Activated CD8-positive, alpha-beta T cell treated with anti-CD3 and anti-CD28 coated beads for 36 hours (primary cell): ENCODE measurements around the gene RPS6KB1. TPM values are rescaled to one million over a fixed set of nuclear protein-coding genes. Genes with fewer than 3 reads are reported as not detected.
A peak's percentile ranks its signal among the peaks of the same experiment; 100 is the strongest.
"Not testable (repeated sequence)": the region's sequence is repeated elsewhere in the genome, so short reads cannot be mapped to it uniquely, and the experiment has no call there.

ENCODE experiments used
- ATAC-seq: fragments of 200-7000 bp; cut with Tn5 transposase; one replicate; pipeline ENCODE4 v1.10.0; 2021; ENCODE audit warnings: mild to moderate bottlenecking, moderate library complexity
- CTCF ChIA-PET: fragments of 350-600 bp; sonication (Branson Sonifier 250); formaldehyde crosslinking; loops from one replicate; lab custom pipeline; 2021; ENCODE audit warnings: antibody characterized with exemption; lab: Charles Lee
- POLR2A ChIA-PET: fragments of 350-600 bp; sonication (Branson Sonifier 250); formaldehyde crosslinking; loops from one replicate; lab custom pipeline; 2021; ENCODE audit warnings: antibody characterized with exemption; lab: Charles Lee
- DNase-seq: peaks from one replicate; pipeline ENCODE4 v3.0.0-alpha.2; 2020
- H3K27ac Mint-ChIP-seq: one replicate; pipeline ENCODE4 v1.8.0; 2021; ENCODE audit warnings: mild to moderate bottlenecking, mixed read lengths
- H3K27me3 Mint-ChIP-seq: one replicate; pipeline ENCODE4 v1.8.0; 2021; ENCODE audit warnings: mixed read lengths
- H3K36me3 Mint-ChIP-seq: one replicate; pipeline ENCODE4 v1.8.0; 2021; ENCODE audit warnings: low read depth, mixed read lengths
- H3K4me1 Mint-ChIP-seq: one replicate; pipeline ENCODE4 v1.8.0; 2021; ENCODE audit warnings: low read depth, mixed read lengths
- H3K4me3 Mint-ChIP-seq: one replicate; pipeline ENCODE4 v1.8.0; 2021; ENCODE audit warnings: mild to moderate bottlenecking, moderate library complexity, mixed read lengths
- H3K9me3 Mint-ChIP-seq: one replicate; pipeline ENCODE4 v1.8.0; 2021; ENCODE audit warnings: mixed read lengths
- CTCF ChIP-seq: fragments of 200-600 bp; IDR thresholded peaks from one replicate; pipeline ENCODE4 v1.8.0; 2022; ENCODE audit warnings: antibody characterized with exemption, mild to moderate bottlenecking
- intact Hi-C: fragments of 100-400 bp; cut with micrococcal nuclease; formaldehyde crosslinking; loops from one replicate; pipeline ENCODE4 v1.10.0; 2022
- total RNA-seq, 2 experiments: library from RNA; stranded (reverse); gene quantifications; one replicate each; pipeline ENCODE4 v1.2.3, GENCODE V29; 2021

The RPS6KB1 gene
- total RNA-seq, 2 experiments from 2014 or later, result 39.9 to 44.2 TPM

DNA sequence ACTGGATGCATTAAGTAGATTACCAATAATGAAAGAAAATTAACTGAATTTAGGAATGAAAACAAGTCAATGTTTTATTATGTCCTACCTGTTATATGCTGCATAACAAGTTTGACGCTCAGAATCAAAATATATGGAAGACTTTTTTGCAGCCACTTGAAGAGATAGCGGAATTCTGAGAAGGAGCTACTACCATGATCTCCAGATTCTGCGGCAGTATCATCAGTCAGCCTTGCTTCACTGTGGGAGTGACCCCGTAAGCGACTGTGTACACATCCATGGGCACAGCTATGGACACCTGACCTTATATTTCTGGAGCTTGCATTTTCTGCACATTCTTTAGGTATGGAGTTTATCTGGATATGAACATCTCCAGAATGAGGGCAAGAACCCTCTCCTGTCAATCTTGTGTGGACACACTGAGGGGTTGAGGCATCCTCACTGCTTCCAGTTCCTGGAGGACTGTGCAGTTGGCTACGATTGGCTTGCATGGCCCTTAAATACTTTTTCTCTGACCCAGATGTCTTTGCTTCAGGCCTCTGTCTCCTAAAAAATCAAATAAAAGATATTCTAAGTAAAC, 69.9 kb downstream of the RPS6KB1 start:
- ATAC-seq, result no peak
- H3K27me3 Mint-ChIP-seq, result no peaks in the 10 kb centered on the region
- no peaks in the 10 kb centered on the region for H3K9me3 Mint-ChIP-seq
- POLR2A ChIA-PET, result interaction anchor here (0.7 to 1.0 kb wide), 2 partner anchors 116 to 137 kb away, joined by 3 read pairs; no protein-coding TSS in a partner anchor
- peak overlapping the region; percentile 34 for H3K27ac Mint-ChIP-seq
- peak overlapping the region; percentile 79 for H3K4me3 Mint-ChIP-seq
- peaks cover 26% of the 10 kb centered on the region for H3K4me1 Mint-ChIP-seq
- DNase-seq, result no peak
- H3K36me3 Mint-ChIP-seq, result peaks cover 12% of the 10 kb centered on the region
- intact Hi-C loops, result no loop called here
- CTCF ChIA-PET, result interaction anchor here (1.2 to 1.4 kb wide), 3 partner anchors 19 to 215 kb away, joined by 3 to 4 read pairs (median 3); no protein-coding TSS in a partner anchor
- no peak for TF ChIP-seq CTCF

DNA sequence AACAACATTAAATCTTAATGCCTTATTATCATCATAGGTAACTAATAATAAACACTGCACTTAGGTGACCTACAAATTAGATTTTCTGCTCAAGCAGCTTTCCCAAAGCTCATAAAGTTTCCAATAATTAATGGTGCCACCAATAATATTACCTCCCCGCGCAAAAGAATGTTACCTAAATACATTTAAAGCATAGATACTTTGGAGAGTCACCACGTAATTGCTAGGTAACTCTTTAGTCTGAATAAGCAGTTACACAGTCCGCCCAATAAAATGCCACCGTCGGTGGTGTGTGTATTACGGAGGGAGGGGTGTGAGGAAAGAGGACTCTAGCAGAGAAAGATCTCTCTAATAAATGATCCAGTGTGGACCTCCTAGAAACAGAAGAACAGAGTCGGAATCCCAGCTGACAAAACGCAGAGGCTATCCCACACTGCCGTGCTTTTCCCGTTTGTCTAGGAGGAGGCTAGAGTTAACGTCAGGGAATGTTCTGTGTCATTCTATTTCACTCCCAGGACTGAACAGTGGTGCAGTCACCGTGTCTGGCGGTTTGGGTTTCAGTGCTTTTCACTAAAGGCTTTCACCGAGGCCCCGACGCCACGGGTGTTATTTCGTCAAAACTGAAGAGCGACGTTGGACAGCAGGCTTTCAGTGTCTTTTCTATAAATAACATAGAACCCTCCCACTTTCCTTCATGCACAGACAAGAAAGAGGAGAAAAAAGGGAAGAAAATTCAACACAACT, 71.0 kb downstream of the RPS6KB1 start:
- H3K27ac Mint-ChIP-seq, result peak overlapping the region; percentile 93
- intact Hi-C loops, result no loop called here
- peak; percentile 68 for DNase-seq
- TF ChIP-seq CTCF, result no peak
- no peaks in the 10 kb centered on the region for H3K9me3 Mint-ChIP-seq
- POLR2A ChIA-PET, result interaction anchor here (0.6 to 1.3 kb wide), 7 partner anchors 14 to 255 kb away, joined by 3 to 6 read pairs (median 3); no protein-coding TSS in a partner anchor
- peaks cover 9% of the 10 kb centered on the region for H3K36me3 Mint-ChIP-seq
- CTCF ChIA-PET, result interaction anchor here (1.0 to 1.5 kb wide), 7 partner anchors 17 to 210 kb away, joined by 3 to 9 read pairs (median 4); no protein-coding TSS in a partner anchor
- H3K27me3 Mint-ChIP-seq, result no peaks in the 10 kb centered on the region
- peak; percentile 66 for ATAC-seq
- peaks cover 22% of the 10 kb centered on the region for H3K4me1 Mint-ChIP-seq
- H3K4me3 Mint-ChIP-seq, result peak overlapping the region; percentile 79

DNA sequence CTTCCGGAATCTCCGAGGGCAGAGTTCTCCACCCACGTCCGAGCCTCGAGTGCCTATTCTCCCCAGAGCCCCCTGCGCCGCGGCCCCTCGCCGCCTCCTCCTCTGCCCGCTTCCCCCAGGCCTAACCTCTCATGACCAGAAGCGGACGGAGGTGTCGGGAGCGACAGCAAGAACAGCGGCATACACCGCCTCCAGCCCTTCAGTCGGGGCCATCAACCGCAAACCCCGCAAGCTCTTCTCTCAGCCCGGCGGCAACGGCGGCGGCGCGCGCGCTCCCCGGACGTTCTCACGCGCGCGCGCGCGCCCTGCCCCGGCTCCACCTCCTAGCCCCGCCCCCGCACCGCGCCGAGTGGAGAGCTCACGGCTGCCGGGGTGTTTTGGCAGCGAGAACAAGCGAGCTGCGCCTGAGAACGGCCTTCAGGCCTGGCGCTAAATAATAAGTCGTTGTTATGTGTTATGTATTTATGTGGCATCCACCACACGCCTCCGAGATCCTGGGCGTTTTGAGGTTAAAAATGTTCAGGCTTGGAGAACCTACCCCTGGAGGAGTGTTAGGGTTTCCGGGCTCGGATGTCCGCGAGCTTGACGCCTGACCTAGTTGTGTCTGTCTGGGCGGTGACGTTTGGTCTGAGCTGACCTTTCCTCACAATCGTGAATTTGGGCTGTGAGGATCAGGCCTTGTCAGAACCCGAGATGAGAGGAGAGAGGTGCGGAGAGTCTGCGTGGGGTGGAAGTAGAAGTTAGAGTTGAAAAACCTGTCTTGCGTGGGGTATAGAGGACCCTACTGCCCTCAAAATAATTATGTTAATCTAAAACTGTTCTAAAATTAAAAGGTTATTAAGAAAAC, 71.8 kb downstream of the RPS6KB1 start, which contains the start of gene RNFT1:
TSS of gene RNFT1 (minus strand) at position 259 of the 847 bp plus-strand sequence. CDS start at position 182, 77 bp downstream.
- POLR2A ChIA-PET, result interaction anchor here (0.6 to 1.5 kb wide), 7 partner anchors 10 to 513 kb away, joined by 3 to 6 read pairs (median 4); no protein-coding TSS in a partner anchor
- H3K4me3 Mint-ChIP-seq, result peak within 1 kb of the TSS; percentile 79
- no peaks in the 10 kb centered on the region for H3K27me3 Mint-ChIP-seq
- peak; percentile 96 for DNase-seq
- intact Hi-C loops, result no loop called here
- ATAC-seq, result peak; percentile 88
- CTCF ChIA-PET, result interaction anchor here (0.5 to 1.5 kb wide), 7 partner anchors 17 to 219 kb away, joined by 3 to 9 read pairs (median 4); no protein-coding TSS in a partner anchor
- H3K36me3 Mint-ChIP-seq, result peaks cover 5% of the 10 kb centered on the region
- no peak for TF ChIP-seq CTCF
- peak within 1 kb of the TSS; percentile 93 for H3K27ac Mint-ChIP-seq
- H3K9me3 Mint-ChIP-seq, result no peaks in the 10 kb centered on the region
- peaks cover 19% of the 10 kb centered on the region for H3K4me1 Mint-ChIP-seq

DNA sequence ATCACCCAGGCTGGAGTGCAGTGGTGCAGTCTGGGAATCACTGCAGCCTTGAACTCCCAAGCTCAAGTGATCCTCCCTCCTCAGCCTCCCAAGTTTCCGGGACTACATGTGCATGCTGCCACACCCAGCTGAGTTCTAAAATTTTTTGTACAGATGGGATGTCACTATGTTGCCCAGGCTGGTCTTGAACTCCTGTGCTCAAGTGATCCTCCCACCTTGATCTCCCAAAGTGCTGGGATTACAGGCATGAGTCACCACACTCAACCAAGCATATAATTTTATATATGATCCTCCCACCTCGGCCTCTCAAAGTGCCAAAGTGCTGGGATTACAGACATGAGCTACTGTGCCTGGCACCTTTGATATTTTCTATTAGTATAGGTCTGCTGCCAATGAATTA, 78.8 kb downstream of the RPS6KB1 start:
- DNase-seq, H3K4me1 Mint-ChIP-seq, H3K27ac Mint-ChIP-seq, H3K27me3 Mint-ChIP-seq, intact Hi-C loops, H3K4me3 Mint-ChIP-seq, H3K36me3 Mint-ChIP-seq, POLR2A ChIA-PET, ATAC-seq, H3K9me3 Mint-ChIP-seq: not testable (repeated sequence)
- CTCF ChIA-PET, result interaction anchor here (1.2 kb wide), 1 partner anchor 65 kb away, joined by 3 read pairs; no protein-coding TSS in a partner anchor

DNA sequence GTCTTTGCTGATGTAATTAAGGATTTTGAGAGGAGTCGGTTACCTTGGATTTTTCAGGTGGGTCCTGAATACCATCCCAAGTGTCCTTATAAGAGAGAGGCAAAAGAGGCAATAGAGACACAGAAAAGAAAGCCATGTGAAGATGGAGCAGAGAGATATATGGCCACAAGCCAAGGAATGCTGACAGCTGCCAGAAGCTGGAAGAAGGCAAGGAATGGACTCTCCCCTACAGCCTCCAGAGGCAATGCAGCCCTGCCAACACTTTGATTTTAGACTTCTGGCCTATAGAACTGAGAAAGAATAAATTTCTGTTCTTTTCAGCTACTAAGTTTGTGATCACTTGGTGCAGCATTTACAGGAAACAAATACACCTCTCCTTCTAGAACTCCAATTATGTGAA, 79.9 kb downstream of the RPS6KB1 start:
- no peak overlapping the region for H3K27ac Mint-ChIP-seq
- H3K9me3 Mint-ChIP-seq, result no peaks in the 10 kb centered on the region
- no peak for ATAC-seq
- H3K4me3 Mint-ChIP-seq, result no peak overlapping the region
- no peaks in the 10 kb centered on the region for H3K27me3 Mint-ChIP-seq
- ChIA-PET CTCF (interaction anchor here (1.2 kb wide), 1 partner anchor 64 kb away, joined by 3 read pairs; no protein-coding TSS in a partner anchor), POLR2A (no interaction called here)
- no peaks in the 10 kb centered on the region for H3K4me1 Mint-ChIP-seq
- no peak for DNase-seq
- H3K36me3 Mint-ChIP-seq, result no peaks in the 10 kb centered on the region
- intact Hi-C loops, result no loop called here
- TF ChIP-seq CTCF, result no peak

- CTCF ChIA-PET, H3K27me3 Mint-ChIP-seq: not testable (repeated sequence)
Observed at GRCh38 chr17:59973483-59973882, 80.6 kb downstream of the RPS6KB1 start.

GRCh38 chr17:59975166-59975565, 82.2 kb downstream of the RPS6KB1 start:
- DNase-seq, CTCF ChIA-PET, H3K27ac Mint-ChIP-seq, ATAC-seq, H3K27me3 Mint-ChIP-seq, H3K9me3 Mint-ChIP-seq, H3K4me3 Mint-ChIP-seq, intact Hi-C loops, H3K36me3 Mint-ChIP-seq, H3K4me1 Mint-ChIP-seq: not testable (repeated sequence)
- POLR2A ChIA-PET, result interaction anchor here (0.6 kb wide), 2 partner anchors 66 to 742 kb away, joined by 3 read pairs; no protein-coding TSS in a partner anchor

More at GRCh38 chr17:59973483-59973882, 80.6 kb downstream of the RPS6KB1 start:
- POLR2A ChIA-PET, H3K9me3 Mint-ChIP-seq, DNase-seq, H3K4me1 Mint-ChIP-seq, H3K36me3 Mint-ChIP-seq, H3K27ac Mint-ChIP-seq, H3K4me3 Mint-ChIP-seq, ATAC-seq, intact Hi-C loops: not testable (repeated sequence)
